NCI-H2196 (cell line): ENCODE results near the gene CHI3L2.
A peak's percentile ranks its signal among the peaks of the same experiment; 100 is the strongest.

Experiments used
- DNase-seq: peaks from one replicate; lab custom pipeline; 2025; ENCODE audit not compliant: unreplicated experiment; lab: John Stamatoyannopoulos, UW

Gene CHI3L2

DNA sequence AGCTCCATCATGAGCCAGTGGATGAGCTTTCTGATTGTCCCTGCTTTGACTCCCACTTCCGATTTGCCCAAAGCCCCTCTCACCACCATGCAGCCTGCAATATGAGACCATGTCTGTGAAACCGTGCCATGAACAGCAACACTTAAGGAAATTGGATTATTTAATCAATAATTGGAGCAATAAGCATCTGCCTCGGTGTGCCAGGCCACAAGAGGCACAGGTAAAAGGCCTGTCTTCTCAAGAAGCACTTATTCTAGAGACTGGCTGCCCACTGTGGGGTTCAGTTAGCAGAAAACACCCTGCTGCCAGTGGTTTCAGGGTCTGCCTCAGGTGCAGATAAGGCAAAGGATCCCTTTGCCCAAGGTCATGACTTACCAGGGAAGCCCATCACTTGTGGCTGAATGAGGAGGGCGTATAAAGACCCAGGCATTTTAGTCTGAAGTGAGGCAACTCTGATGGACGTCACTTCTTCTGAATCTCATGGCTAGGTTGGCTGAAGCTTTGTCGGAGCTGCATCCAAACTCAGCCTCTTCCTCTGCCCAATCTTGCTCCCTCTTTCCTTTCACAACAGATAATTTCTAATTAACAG is 7.1 kb upstream of the CHI3L2 start:
- no peak for DNase-seq

DNA sequence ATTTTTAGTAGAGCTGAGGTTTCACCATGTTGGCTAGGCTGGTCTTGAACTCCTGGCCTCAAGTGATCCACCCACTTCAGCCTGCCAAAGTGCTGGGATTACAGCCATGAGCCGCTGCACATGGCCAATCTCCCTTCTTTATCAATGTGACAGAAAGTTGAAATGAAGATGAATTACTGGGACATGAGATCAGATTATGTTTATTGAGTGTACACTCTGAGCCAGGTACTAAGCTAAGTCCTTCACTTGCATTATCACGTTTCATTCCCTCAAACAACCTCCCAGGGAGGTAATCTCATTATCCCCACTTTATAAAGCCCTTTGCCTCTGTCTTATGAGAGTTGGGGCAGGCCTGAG is 6.3 kb upstream of the CHI3L2 start:
- peak; percentile 11 for DNase-seq

DNA sequence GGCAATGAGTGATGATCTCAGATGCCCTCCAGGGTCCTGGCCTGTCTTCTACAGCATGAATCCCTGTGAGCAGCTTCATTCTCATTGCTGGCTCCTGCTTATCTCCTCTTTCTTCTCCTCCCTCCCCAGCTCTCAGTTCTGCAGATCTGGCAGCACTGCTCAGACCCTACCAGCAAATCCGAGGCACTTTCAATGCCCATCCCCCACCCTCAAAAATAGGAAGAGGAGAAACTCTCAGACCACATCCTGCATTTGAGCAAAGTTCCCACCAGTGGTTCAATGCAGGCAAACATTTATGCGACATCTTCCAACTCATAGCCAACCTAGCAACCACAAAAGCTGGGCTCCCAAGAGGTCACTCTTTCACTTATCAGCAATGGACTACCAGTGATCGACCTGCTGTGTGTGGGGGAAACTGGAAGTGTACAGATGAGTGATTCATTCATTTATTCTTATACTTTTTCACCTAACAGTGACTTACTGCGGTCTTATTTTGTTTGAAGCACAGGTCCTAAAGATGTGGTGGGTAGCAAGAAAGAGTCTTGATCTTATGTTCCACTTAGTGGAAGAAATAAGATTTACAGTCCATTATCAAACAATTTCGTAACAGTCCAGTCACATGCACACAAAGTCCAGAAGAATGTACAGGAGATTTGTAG is 5.8 kb upstream of the CHI3L2 start:
- no peak for DNase-seq

DNA sequence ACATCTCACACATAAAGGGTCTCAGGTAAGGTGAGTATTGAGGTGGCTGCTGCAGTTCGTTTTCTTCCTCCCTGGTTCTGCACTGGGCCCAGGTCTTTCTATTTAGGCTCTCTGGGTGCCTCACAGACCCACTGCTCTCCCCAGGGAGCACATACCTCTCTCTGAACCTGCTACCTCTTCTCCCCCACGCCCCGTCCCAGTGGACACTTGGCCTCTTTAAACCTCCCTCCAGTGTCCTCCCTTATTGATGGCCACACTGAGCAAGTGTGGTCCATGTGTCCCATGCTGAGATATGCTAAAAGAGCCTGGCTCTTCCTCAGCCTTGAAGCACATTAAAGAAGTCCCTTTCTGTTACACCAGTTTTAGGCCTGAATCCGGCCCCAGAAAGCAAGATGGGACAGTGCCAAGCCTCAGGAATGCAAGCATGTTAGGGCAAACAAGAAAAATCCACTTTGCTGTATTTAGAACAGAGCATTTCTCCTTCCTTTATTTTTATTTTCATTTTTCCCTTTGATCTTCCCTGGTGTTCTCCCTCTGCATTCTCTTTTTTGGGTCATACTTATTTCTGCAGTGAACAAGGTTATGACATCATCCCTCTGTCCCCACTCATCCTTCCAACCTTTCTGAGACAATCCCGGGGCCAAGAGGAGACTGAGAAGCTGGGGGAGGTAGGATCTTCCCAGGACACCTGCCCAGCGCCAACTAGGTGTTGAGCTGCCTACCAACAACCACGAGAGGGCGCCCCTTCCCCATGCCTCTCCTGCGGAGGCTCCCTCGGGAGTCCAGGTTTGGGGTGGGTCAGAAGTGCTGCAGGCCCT is 5.0 kb upstream of the CHI3L2 start:
- DNase-seq = peak; percentile 85

DNA sequence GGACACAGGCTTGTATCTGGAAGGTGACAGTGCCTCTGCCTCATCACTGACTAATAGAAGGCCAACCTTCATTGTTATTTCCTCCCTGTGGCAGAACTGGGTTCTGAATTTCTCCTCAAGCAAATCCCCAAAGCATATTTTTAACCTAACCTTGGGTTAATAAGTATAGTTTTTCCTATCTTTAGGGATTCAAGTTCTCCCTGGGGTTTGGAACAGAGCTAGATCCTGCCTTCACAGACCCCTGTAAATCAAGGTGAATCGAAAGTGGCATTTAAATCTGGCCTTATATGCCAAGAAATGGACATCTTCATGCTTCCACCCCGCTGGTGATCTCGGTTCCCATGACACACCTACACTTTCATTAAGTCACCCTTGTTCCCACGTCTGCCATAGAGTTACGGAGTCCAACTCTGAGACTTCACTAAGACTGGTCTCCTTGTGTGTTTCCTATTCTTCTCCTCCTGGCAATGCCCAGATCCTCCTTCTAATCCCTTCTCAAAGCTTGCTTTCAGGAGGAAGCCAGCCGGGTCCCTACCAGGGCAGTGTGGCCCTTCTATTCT is 4.3 kb upstream of the CHI3L2 start:
- DNase-seq = peak; percentile 36

DNA sequence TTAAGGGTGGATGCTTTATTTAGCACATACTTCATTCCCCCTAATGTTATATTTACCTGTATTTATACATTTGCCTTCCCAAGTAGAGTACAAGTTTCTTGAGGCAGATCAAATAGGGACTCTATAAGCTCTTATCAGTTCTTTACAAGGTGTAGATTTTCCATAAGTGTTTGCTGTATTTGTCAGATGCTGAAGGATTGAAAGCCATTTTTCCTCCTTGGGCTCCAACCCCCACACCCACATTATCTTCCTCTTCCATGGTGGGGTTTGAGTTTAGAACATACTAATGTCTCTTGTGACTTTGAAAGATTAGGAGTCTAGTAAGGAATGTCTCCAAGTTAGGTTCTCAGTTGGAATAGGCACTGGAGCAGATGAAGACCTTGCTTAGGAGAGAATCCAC is 2.4 kb upstream of the CHI3L2 start:
- DNase-seq = no peak

DNA sequence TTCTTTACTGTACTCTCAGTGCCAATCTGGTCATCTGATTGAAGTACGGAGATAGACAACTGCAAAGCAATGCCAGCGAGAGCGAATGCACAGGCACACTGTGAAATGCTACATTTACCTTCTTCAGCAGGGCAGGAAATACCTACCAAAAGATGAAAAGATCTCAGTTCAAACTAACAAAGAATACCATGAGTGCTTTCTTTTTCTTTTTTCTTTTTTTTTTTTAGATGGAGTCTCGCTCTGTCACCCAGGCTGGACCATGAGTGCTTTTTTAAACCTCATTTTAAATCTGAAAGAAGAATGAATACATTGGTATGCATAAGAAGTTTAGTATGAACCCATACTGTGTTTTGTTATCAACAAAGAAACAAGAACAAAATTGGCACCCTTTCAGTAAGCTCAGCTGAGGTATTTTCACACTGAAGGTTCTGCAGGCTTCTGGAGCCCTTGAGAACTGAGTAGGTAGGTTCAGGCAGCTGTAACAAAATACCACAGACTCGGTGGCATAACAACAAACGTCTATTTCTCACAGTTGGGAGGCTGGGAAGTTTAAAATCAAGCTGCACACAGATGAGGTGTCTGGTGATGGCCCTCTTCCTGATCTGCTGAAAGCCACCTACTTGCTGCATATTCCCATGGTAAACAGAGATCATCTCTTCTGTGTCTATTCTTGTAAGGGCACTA is 1.7 kb upstream of the CHI3L2 start:
- DNase-seq = no peak

DNA sequence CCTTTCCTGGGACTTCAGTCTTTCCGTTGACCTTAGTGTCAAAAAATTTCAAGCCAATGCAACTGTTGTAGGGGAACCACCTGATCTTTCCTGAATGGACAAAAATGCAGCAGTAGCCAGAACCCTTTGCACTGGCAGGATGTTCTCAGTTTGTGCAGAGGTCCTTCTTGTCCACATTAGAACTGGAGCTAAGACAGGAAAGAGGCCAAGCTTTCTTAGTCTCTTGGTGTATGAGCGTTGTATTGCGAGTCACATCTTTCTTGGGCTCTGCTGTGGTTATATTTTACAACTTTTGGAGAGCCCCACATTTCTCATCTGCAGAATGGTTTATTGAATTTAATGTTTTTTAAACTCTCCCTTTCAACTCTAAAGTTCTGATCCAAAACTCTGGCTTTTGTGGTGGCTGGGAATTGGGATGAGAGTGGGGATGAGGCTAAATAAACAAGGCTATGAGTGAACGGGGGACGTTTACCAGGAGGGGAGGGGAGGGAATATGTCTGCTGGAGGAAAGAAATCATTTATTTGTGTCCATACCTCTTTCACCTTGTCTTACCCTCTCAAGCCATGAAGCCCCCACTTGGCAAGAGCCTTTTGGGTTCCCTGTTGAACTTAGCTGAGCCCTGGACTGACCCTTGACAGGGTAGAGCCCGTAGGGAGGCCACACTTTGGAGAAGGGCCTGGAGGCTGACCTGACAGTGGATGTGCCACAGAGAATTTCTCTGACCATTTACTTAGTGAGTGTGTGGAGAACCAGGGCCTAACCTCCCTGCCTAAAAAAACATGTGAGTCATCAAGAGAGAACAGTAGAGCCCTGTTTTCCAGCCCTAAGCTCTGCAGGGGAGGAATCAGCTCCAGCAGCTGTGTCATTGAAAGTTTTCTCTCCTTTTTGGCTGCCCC is 586 bp downstream of the CHI3L2 start:
- DNase-seq = peak; percentile 14

DNA sequence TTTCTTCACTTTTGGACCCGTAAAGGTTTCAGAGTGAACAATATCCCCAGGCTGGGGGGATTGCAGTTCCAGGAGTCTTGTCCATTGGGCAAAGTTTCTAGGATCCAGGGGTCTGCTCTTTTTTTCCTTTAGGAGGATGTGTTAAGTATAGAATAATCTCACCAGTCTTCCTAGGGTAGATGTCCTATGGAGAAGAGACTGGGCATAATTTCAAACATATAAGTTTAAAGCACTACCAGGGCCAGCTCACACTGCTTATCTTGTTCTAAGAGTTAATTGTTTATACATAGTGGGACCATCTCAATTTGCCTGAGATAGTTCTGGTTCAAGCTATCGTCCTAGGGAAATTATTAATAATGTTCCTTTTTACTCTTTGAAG is 1.2 kb downstream of the CHI3L2 start:
- no peak for DNase-seq

DNA sequence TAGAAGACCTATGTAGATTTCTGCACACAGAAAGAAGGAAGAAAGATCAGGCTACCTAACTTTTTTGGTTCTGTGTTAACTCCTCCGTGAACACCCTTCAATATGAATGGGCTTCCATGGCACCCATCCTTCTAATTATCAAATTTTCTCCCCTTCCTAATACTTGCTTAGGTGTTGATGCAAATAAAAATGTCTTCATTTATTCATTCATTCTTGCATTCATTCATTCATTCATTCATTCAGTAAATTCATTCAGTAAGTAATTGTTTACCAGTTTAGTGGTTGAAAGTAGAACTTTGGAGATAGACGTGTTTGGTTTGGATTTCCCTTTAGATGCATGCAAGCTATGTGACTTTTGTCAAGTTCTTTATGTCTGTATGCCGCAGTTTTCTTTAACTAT is 4.6 kb downstream of the CHI3L2 start:
- no peak for DNase-seq

DNA sequence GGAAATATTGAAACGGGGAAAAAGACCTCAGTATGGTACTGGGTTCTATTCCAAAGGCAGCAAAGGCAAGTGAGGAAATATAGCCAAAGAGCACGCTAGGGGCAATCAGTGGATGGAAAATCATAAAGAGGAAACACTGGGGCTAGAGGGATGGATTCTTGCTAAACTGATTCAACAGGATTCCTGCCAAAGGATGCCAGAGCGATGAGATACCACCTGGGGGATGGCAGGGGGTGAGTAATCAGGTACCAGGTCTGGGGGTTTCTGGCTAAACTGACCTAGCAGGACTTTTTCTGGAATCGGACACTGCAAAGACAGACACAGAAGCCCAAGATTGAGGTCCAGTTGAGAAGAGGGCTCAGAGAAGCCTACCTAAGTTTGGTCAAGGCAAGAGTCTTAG is 6.7 kb downstream of the CHI3L2 start:
- DNase-seq = no peak

DNA sequence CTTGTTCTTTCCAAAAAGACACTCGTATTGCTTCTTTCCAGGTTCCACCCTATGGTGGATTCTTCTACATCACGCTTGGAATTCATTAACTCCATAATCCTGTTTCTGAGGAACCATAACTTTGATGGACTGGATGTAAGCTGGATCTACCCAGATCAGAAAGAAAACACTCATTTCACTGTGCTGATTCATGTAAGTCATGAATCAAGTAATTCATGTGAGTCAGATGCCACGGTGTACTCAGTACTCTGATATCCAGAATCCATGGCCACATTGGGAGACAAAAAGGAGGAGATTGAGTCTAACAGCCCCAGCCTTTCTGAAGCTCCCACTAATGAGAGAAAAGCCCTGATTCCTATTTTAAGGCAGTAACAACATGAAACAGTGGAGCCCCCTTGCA is 7.4 kb downstream of the CHI3L2 start:
- no peak for DNase-seq

DNA sequence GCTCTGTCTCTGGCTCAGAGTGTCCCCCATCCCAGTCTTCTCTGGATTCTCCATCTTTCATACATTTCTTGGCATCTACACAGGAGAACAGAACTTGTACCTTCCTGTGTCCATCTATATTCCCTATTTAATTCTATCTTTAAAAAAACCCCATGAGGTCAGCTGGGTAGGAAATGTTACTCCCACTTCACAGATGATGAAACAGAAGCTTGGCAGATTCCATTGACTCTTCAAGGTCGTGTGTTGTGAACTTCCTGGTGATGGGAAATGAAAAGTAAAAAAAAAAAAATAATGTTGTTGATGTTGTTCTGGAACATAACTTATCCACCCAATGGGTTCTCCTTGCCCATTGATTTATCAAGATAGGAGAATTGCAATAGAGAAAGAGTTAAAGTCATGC is 8.9 kb downstream of the CHI3L2 start:
- no peak for DNase-seq

DNA sequence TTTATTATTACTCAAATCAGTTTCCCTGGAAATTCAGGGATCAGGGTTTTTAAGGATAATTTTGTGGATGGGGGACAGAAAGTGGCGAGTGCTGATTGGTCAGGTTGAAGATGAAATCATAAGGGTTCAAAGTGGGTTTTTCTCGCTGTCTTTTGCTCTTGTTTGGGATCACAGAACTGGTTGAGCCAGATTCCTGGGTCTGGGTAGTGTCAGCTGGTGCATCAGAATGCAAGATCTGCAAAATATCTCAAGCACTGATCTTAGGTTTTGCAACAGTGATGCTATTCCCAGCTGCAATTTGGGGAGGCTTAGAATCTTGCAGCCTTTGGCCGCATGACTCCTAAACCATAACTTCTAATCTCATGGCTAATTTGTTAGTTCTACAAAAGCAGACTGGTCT is 9.3 kb downstream of the CHI3L2 start:
- no peak for DNase-seq

DNA sequence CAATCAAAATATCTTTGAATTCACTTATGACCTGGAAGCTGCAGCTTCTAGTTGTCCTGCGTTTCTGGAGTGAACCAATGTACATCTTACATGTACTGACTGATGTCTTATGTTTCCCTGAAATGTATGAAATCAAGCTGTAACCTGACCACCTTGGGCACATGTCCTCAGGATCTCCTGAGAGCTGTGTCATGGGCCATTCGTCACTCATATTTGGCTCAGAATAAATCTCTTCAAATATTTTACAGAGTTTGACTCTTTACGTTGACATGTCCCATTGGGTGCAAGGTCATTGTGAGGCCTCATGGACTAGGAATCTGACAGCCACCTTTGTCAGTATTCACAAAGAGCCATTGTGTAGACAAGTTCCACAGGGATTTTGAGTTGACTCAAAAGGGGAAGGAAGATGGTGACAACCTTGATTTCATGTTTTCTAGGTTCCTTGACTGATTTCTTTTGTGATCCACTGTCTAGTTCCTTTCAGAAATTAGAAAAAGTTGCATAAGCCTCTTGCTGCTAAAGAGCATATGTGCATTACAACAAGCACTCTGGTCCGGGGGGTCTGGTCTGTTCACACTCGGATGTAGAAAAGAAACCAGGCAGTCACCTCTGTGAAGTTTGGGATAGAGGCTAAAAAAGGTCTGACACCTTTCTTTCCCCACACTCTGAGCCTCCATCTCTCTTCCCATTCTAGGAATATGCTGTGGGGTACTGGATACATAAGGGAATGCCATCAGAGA is 10.7 kb downstream of the CHI3L2 start:
- no peak for DNase-seq

DNA sequence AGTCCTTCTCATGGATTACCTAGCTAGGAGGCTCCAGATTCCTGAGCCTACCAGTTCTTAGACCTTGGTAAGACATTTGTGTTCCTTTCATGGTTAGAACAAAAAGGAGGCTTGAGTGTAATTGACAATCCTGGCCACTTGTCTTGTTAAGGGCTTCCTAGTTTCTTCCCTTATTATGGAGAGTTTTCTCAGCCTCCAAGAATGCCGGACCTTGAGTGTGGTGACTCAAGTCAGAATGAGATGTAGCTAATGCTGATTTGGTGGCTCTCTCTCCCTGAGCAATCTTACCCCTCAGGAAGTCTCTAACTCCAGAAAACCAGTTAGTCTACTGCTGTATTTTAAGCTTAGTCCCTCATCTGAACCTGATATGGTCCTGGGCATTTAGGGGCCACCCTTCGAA is 14.3 kb downstream of the CHI3L2 start:
- DNase-seq = no peak

DNA sequence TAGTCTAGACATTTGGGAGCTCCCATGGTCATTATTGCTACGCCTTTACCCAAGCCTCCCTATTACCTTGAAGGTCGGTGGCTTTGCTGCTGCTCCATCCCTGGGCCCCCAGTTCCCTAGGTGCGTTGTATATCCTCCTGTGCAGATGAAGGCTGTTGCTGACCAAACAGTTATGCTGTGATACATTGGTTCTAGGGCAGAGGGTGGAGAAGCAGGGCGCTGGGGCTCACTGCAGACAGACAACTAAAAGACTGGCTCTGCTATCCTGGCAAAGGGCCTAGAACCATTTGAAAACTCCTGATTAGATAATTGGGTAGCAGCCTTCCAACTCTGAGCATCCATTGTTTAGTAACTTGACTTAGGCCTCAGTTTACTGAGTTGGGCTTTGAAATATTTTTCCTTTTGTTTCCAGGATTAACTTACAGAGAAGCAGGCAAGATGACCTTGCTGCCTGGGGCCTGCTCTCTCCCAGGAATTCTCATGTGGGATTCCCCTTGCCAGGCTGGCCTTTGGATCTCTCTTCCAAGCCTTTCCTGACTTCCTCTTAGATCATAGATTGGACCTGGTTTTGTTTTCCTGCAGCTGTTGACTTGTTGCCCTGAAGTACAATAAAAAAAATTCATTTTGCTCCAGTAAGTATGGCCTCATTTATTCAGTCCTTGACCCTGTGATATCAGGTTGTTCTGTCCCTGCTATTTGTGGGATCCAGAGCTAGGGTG is 15.5 kb downstream of the CHI3L2 start:
- DNase-seq = no peak

DNA sequence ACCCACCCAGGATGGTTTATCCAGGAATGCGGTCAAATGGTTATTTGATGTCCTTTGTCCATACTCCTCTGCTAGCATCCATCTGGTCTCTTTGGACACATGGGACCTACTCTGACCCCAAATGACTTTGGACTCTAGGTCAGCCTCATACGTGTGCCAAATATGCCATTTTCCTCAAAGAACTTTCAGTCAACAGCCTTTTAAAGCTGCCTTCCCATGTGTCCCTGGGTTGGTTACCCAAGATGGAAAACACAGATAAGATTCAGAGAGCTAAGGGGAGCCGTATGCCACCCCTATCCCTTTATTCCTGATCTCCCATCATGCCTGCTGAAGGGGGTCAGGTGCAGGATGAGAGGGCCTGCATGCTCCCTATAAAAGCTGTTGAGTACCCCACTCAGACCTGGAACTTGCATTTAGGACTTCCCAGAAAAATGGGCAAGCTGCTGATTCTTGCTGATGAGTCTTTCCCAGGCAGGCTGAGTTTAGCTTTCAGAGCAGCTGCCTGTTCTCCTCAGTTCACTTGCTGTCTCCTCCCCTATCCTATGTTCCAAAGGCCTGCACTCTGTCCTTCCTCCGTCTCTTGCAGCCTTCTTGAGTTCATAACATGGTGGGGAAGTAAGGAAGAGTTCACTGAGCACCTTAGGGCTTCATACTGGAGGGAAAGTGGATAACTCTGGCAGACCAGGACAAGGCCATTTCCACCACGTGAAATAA is 19.8 kb downstream of the CHI3L2 start:
- DNase-seq = no peak

DNA sequence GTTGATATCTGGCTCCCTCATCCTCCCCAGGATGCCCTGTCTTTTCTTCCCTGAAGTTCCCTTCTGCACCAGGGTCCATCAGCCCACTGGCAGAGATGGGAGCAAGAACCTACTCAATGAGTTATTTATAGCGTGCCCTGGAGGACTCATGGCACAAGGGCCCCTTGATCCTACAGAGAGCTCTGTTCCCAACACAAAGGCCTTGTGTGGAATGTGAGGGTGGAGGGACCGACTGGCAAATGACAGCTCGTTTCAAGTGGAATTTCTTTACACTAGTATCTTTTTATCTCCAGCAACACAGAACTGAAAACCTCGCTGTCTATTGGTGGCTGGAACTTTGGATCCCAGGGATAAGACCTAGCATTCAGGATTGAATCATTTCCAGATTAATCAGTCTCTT is 22.4 kb downstream of the CHI3L2 start:
- DNase-seq = no peak
